Measurements from ENCODE around the gene NR2E1.

The NR2E1 gene

GRCh38 chr6:108186226-108186625 lies 20.4 kb downstream of the NR2E1 start:
- no peaks in the 10 kb centered on the region for H3K36me3 ChIP-seq (ENCODE audit: control insufficient read depth, insufficient read depth, low read length)
- H3K4me1 ChIP-seq (ENCODE audit: control insufficient read depth, insufficient read depth, low read length, poor library complexity, severe bottlenecking): no peaks in the 10 kb centered on the region

GRCh38 chr6:108187519-108187918 lies 21.7 kb downstream of the NR2E1 start:
- no peak for DNase-seq
- no peaks in the 10 kb centered on the region for H3K9me3 ChIP-seq (ENCODE audit: control insufficient read depth, low read length)

More at GRCh38 chr6:108186226-108186625, 20.4 kb downstream of the NR2E1 start:
- peaks cover 5% of the 10 kb centered on the region for H3K27me3 ChIP-seq (replicated peaks; ENCODE audit: control insufficient read depth, insufficient read depth, low read length, poor library complexity, severe bottlenecking)
- no peak overlapping the region for H3K27ac ChIP-seq (ENCODE audit: insufficient read depth, low read length, poor library complexity, severe bottlenecking)
- DNase-seq: no peak
- no peaks in the 10 kb centered on the region for H3K9me3 ChIP-seq (ENCODE audit: control insufficient read depth, low read length)
- no peak overlapping the region for H3K4me3 ChIP-seq (ENCODE audit: insufficient read depth, low read depth, low read length, poor library complexity, severe bottlenecking)

GRCh38 chr6:108193131-108193530 lies 27.3 kb downstream of the NR2E1 start:
- H3K36me3 ChIP-seq (ENCODE audit: control insufficient read depth, insufficient read depth, low read length): no peaks in the 10 kb centered on the region
- no peak for DNase-seq
- H3K27ac ChIP-seq (ENCODE audit: insufficient read depth, low read length, poor library complexity, severe bottlenecking): no peak overlapping the region
- H3K27me3 ChIP-seq (replicated peaks; ENCODE audit: control insufficient read depth, insufficient read depth, low read length, poor library complexity, severe bottlenecking): peaks cover 3% of the 10 kb centered on the region
- H3K9me3 ChIP-seq (ENCODE audit: control insufficient read depth, low read length): no peaks in the 10 kb centered on the region
- H3K4me1 ChIP-seq (ENCODE audit: control insufficient read depth, insufficient read depth, low read length, poor library complexity, severe bottlenecking): no peaks in the 10 kb centered on the region
- no peak overlapping the region for H3K4me3 ChIP-seq (ENCODE audit: insufficient read depth, low read depth, low read length, poor library complexity, severe bottlenecking)

More at GRCh38 chr6:108187519-108187918, 21.7 kb downstream of the NR2E1 start:
- Histone ChIP-seq H3K4me3 (ENCODE audit: insufficient read depth, low read depth, low read length, poor library complexity, severe bottlenecking) (no peak overlapping the region), H3K36me3 (ENCODE audit: control insufficient read depth, insufficient read depth, low read length) (no peaks in the 10 kb centered on the region), H3K27ac (ENCODE audit: insufficient read depth, low read length, poor library complexity, severe bottlenecking) (no peak overlapping the region), H3K27me3 (replicated peaks; ENCODE audit: control insufficient read depth, insufficient read depth, low read length, poor library complexity, severe bottlenecking) (peaks cover 5% of the 10 kb centered on the region), H3K4me1 (ENCODE audit: control insufficient read depth, insufficient read depth, low read length, poor library complexity, severe bottlenecking) (no peaks in the 10 kb centered on the region)

GRCh38 chr6:108193835-108194234 lies 28.0 kb downstream of the NR2E1 start:
- Histone ChIP-seq H3K4me3 (ENCODE audit: insufficient read depth, low read depth, low read length, poor library complexity, severe bottlenecking) (no peak overlapping the region), H3K27me3 (replicated peaks; ENCODE audit: control insufficient read depth, insufficient read depth, low read length, poor library complexity, severe bottlenecking) (peaks cover 3% of the 10 kb centered on the region), H3K27ac (ENCODE audit: insufficient read depth, low read length, poor library complexity, severe bottlenecking) (no peak overlapping the region), H3K36me3 (ENCODE audit: control insufficient read depth, insufficient read depth, low read length) (no peaks in the 10 kb centered on the region), H3K4me1 (ENCODE audit: control insufficient read depth, insufficient read depth, low read length, poor library complexity, severe bottlenecking) (no peaks in the 10 kb centered on the region), H3K9me3 (ENCODE audit: control insufficient read depth, low read length) (no peaks in the 10 kb centered on the region)
- no peak for DNase-seq

- no peaks in the 10 kb centered on the region for H3K4me1 ChIP-seq (ENCODE audit: control insufficient read depth, insufficient read depth, low read length, poor library complexity, severe bottlenecking)
- no peaks in the 10 kb centered on the region for H3K36me3 ChIP-seq (ENCODE audit: control insufficient read depth, insufficient read depth, low read length)
- H3K27me3 ChIP-seq (replicated peaks; ENCODE audit: control insufficient read depth, insufficient read depth, low read length, poor library complexity, severe bottlenecking): peaks cover 3% of the 10 kb centered on the region
- no peak overlapping the region for H3K4me3 ChIP-seq (ENCODE audit: insufficient read depth, low read depth, low read length, poor library complexity, severe bottlenecking)
- no peak overlapping the region for H3K27ac ChIP-seq (ENCODE audit: insufficient read depth, low read length, poor library complexity, severe bottlenecking)
- H3K9me3 ChIP-seq (ENCODE audit: control insufficient read depth, low read length): no peaks in the 10 kb centered on the region
- DNase-seq: no peak
These were observed 28.7 kb downstream of the NR2E1 start for GRCh38 chr6:108194503-108194902.

- DNase-seq: no peak
- Histone ChIP-seq H3K4me3 (ENCODE audit: insufficient read depth, low read depth, low read length, poor library complexity, severe bottlenecking) (no peak overlapping the region), H3K27me3 (replicated peaks; ENCODE audit: control insufficient read depth, insufficient read depth, low read length, poor library complexity, severe bottlenecking) (no peaks in the 10 kb centered on the region), H3K9me3 (ENCODE audit: control insufficient read depth, low read length) (no peaks in the 10 kb centered on the region), H3K36me3 (ENCODE audit: control insufficient read depth, insufficient read depth, low read length) (no peaks in the 10 kb centered on the region), H3K27ac (ENCODE audit: insufficient read depth, low read length, poor library complexity, severe bottlenecking) (no peak overlapping the region), H3K4me1 (ENCODE audit: control insufficient read depth, insufficient read depth, low read length, poor library complexity, severe bottlenecking) (no peaks in the 10 kb centered on the region)
These were observed 29.4 kb downstream of the NR2E1 start for GRCh38 chr6:108195209-108195608.

- no peaks in the 10 kb centered on the region for H3K9me3 ChIP-seq (ENCODE audit: control insufficient read depth, low read length)
These were observed 33.1 kb downstream of the NR2E1 start for GRCh38 chr6:108198761-108199498.

GRCh38 chr6:108200186-108200585 lies 34.4 kb downstream of the NR2E1 start:
- no peak for DNase-seq
- Histone ChIP-seq H3K36me3 (ENCODE audit: control insufficient read depth, insufficient read depth, low read length) (no peaks in the 10 kb centered on the region), H3K27me3 (replicated peaks; ENCODE audit: control insufficient read depth, insufficient read depth, low read length, poor library complexity, severe bottlenecking) (no peaks in the 10 kb centered on the region), H3K4me3 (ENCODE audit: insufficient read depth, low read depth, low read length, poor library complexity, severe bottlenecking) (no peak overlapping the region), H3K27ac (ENCODE audit: insufficient read depth, low read length, poor library complexity, severe bottlenecking) (no peak overlapping the region), H3K4me1 (ENCODE audit: control insufficient read depth, insufficient read depth, low read length, poor library complexity, severe bottlenecking) (no peaks in the 10 kb centered on the region), H3K9me3 (ENCODE audit: control insufficient read depth, low read length) (no peaks in the 10 kb centered on the region)

More at GRCh38 chr6:108198761-108199498, 33.1 kb downstream of the NR2E1 start:
- no peak overlapping the region for H3K27ac ChIP-seq (ENCODE audit: insufficient read depth, low read length, poor library complexity, severe bottlenecking)
- no peaks in the 10 kb centered on the region for H3K4me1 ChIP-seq (ENCODE audit: control insufficient read depth, insufficient read depth, low read length, poor library complexity, severe bottlenecking)
- no peaks in the 10 kb centered on the region for H3K36me3 ChIP-seq (ENCODE audit: control insufficient read depth, insufficient read depth, low read length)
- DNase-seq: no peak
- no peaks in the 10 kb centered on the region for H3K27me3 ChIP-seq (replicated peaks; ENCODE audit: control insufficient read depth, insufficient read depth, low read length, poor library complexity, severe bottlenecking)
- H3K4me3 ChIP-seq (ENCODE audit: insufficient read depth, low read depth, low read length, poor library complexity, severe bottlenecking): no peak overlapping the region

GRCh38 chr6:108200631-108201030 lies 34.8 kb downstream of the NR2E1 start:
- no peaks in the 10 kb centered on the region for H3K27me3 ChIP-seq (replicated peaks; ENCODE audit: control insufficient read depth, insufficient read depth, low read length, poor library complexity, severe bottlenecking)
- H3K27ac ChIP-seq (ENCODE audit: insufficient read depth, low read length, poor library complexity, severe bottlenecking): no peak overlapping the region
- DNase-seq: no peak
- no peaks in the 10 kb centered on the region for H3K36me3 ChIP-seq (ENCODE audit: control insufficient read depth, insufficient read depth, low read length)
- H3K4me3 ChIP-seq (ENCODE audit: insufficient read depth, low read depth, low read length, poor library complexity, severe bottlenecking): no peak overlapping the region
- H3K4me1 ChIP-seq (ENCODE audit: control insufficient read depth, insufficient read depth, low read length, poor library complexity, severe bottlenecking): no peaks in the 10 kb centered on the region
- no peaks in the 10 kb centered on the region for H3K9me3 ChIP-seq (ENCODE audit: control insufficient read depth, low read length)

GRCh38 chr6:108203189-108204112 lies 37.6 kb downstream of the NR2E1 start:
- H3K4me1 ChIP-seq (ENCODE audit: control insufficient read depth, insufficient read depth, low read length, poor library complexity, severe bottlenecking): no peaks in the 10 kb centered on the region
- no peak overlapping the region for H3K4me3 ChIP-seq (ENCODE audit: insufficient read depth, low read depth, low read length, poor library complexity, severe bottlenecking)
- H3K36me3 ChIP-seq (ENCODE audit: control insufficient read depth, insufficient read depth, low read length): no peaks in the 10 kb centered on the region
- no peak overlapping the region for H3K27ac ChIP-seq (ENCODE audit: insufficient read depth, low read length, poor library complexity, severe bottlenecking)
- no peaks in the 10 kb centered on the region for H3K9me3 ChIP-seq (ENCODE audit: control insufficient read depth, low read length)
- DNase-seq: no peak
- H3K27me3 ChIP-seq (replicated peaks; ENCODE audit: control insufficient read depth, insufficient read depth, low read length, poor library complexity, severe bottlenecking): no peaks in the 10 kb centered on the region
